HL-60 (cell line): ENCODE results near the gene IRF7.

Experiments
- GABPA ChIP-seq: IDR thresholded peaks from 2 replicates; pipeline ENCODE4 v1.6.1; 2012; ENCODE audit warnings: low read depth
- POLR2AphosphoS5 ChIP-seq: IDR thresholded peaks from 2 replicates; pipeline ENCODE4 v1.6.1; 2012; ENCODE audit warnings: low read depth
- REST ChIP-seq: IDR thresholded peaks from 2 replicates; pipeline ENCODE4 v1.6.1; 2012; ENCODE audit warnings: low read depth; ENCODE audit not compliant: insufficient replicate concordance
- TF ChIP-seq, protein P1 (sequence below): IDR thresholded peaks from one replicate; pipeline ENCODE4 v1.5.1; 2011; ENCODE audit warnings: low read length, control low read depth, inconsistent platforms; ENCODE audit not compliant: insufficient read depth

- TF ChIP-seq, protein P1, sequence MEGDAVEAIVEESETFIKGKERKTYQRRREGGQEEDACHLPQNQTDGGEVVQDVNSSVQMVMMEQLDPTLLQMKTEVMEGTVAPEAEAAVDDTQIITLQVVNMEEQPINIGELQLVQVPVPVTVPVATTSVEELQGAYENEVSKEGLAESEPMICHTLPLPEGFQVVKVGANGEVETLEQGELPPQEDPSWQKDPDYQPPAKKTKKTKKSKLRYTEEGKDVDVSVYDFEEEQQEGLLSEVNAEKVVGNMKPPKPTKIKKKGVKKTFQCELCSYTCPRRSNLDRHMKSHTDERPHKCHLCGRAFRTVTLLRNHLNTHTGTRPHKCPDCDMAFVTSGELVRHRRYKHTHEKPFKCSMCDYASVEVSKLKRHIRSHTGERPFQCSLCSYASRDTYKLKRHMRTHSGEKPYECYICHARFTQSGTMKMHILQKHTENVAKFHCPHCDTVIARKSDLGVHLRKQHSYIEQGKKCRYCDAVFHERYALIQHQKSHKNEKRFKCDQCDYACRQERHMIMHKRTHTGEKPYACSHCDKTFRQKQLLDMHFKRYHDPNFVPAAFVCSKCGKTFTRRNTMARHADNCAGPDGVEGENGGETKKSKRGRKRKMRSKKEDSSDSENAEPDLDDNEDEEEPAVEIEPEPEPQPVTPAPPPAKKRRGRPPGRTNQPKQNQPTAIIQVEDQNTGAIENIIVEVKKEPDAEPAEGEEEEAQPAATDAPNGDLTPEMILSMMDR, result no peak
- TF ChIP-seq GABPA (no peak), POLR2AphosphoS5 (no peak), REST (no peak)
Measured at GRCh38 chr11:589798-590197, 26.0 kb downstream of the IRF7 start.
